Body of pancreas (tissue), 4 donors: Measurements from ENCODE around the gene EXOC2. TPM values are rescaled to one million over a fixed set of nuclear protein-coding genes. Genes with fewer than 3 reads are reported as not detected.

Experiments
- ATAC-seq: fragments of 150-250 bp; one replicate; pipeline ENCODE4 v1.9.1; 2016
- DNase-seq, 4 donors: peaks; one replicate each; pipeline ENCODE4 v3.0.0-alpha.2; 2019
- H3K27ac ChIP-seq, 4 donors: fragments of 200-600 bp; sonication (generic); 1 replicate in 3 of 4; 2 replicates in 1 of 4; pipeline versions ENCODE4 v1.5.1 to v1.6.1; 2016 to 2019; ENCODE audit warnings: mild to moderate bottlenecking in 1 of 4, mixed read lengths in 1 of 4, moderate library complexity in 1 of 4
- H3K27me3 ChIP-seq, 2 donors: fragments of 200-600 bp; sonication (generic); one replicate each; pipeline ENCODE4 v1.6.0; 2016; ENCODE audit warnings: mild to moderate bottlenecking in 1 of 2
- H3K36me3 ChIP-seq, 2 donors: fragments of 200-600 bp; sonication (generic); replicated peaks in 1 of 2; 2 replicates each; pipeline ENCODE4 v1.5.1; 2016; ENCODE audit warnings: low read depth in 2 of 2; ENCODE audit not compliant: insufficient read depth in 1 of 2
- H3K4me1 ChIP-seq: fragments of 200-600 bp; sonication (generic); one replicate; pipeline ENCODE4 v1.6.0; 2016
- H3K4me3 ChIP-seq, 2 donors: fragments of 200-600 bp; sonication (generic); 1 replicate in 1 of 2; 2 replicates in 1 of 2; pipeline ENCODE4 v1.5.1; 2016 to 2019
- H3K9me3 ChIP-seq, 3 donors: fragments of 200-600 bp; sonication (generic); 1 replicate in 2 of 3; 2 replicates in 1 of 3; pipeline ENCODE4 v1.5.1; 2016
- POLR2A ChIP-seq, 3 donors: fragments of 450-650 bp; IDR thresholded peaks; one replicate each; pipeline ENCODE4 v1.6.1; 2016; ENCODE audit warnings: antibody characterized with exemption in 3 of 3, mild to moderate bottlenecking in 2 of 3
- WGBS, 2 donors: methylation state at CpG; one replicate each; pipeline ENCODE4 v1.1.5; 2017; 5-methylcytosine and 5-hydroxymethylcytosine counted together
- intact Hi-C: fragments of 100-400 bp; cut with DNase I; formaldehyde crosslinking; loops from one replicate; pipeline ENCODE4 v1.15.1; 2023
- total RNA-seq, 2 donors: library from RNA; depleted of rRNA; stranded (reverse); fragments of >200 nt; gene quantifications; one replicate each; pipeline ENCODE4 v1.1.0, GENCODE V29; 2016
- TF ChIP-seq, protein P1 (sequence below), 7 experiments: fragments of 450-650 bp in 4 of 7; fragments of 200-600 bp in 3 of 7; sonication (generic) in 3 of 7; IDR thresholded peaks; one replicate each; pipeline ENCODE4 v1.5.1; 2016 to 2019; ENCODE audit warnings: antibody characterized with exemption in 7 of 7

Gene EXOC2
- total RNA-seq, 2 donors from 2014 or later = 10.5 to 10.6 TPM

DNA sequence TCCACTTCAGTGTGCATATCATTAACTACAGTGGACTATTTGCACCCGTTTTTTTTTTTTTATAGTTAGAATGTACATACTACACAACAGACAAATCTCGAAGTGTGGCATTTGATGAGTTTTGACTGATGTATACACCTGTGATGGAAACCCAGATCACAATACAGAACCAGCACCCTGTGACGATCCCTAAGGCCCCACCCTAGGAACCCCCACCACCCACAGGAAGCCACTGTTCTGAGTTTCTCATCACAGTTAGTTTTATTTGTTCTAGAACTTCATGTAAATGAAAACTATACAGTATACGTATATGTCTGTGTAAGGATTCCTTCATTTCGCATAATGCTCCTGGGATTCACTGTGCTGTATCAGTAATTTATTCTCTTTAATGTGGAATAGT, 198.5 kb downstream of the EXOC2 start:
- TF ChIP-seq, protein P1, sequence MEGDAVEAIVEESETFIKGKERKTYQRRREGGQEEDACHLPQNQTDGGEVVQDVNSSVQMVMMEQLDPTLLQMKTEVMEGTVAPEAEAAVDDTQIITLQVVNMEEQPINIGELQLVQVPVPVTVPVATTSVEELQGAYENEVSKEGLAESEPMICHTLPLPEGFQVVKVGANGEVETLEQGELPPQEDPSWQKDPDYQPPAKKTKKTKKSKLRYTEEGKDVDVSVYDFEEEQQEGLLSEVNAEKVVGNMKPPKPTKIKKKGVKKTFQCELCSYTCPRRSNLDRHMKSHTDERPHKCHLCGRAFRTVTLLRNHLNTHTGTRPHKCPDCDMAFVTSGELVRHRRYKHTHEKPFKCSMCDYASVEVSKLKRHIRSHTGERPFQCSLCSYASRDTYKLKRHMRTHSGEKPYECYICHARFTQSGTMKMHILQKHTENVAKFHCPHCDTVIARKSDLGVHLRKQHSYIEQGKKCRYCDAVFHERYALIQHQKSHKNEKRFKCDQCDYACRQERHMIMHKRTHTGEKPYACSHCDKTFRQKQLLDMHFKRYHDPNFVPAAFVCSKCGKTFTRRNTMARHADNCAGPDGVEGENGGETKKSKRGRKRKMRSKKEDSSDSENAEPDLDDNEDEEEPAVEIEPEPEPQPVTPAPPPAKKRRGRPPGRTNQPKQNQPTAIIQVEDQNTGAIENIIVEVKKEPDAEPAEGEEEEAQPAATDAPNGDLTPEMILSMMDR (IDR thresholded peaks at IDR 0.05) = no peak
- TF ChIP-seq POLR2A (IDR thresholded peaks at IDR 0.05) = no peak

DNA sequence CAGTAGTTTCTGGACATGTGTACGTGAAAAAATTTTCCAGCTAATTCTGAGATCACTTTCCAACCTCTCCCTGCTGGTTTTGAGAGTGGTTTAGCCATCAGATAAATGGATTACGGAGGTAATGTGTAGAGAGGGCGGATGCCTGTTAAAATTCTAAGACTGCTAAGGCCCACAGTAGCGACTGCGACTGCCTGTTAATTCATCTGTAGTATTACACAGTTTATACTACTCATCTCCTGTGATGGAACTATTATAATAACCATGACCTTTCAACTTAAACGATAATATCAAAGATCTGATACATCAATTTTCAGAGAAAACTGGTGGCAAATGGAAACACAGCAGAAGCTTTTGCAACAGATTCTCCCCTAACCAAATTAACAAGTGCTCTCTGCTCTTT, 199.1 kb downstream of the EXOC2 start:
- no peaks in the 10 kb centered on the region for H3K27me3 ChIP-seq
- H3K36me3 ChIP-seq = peaks cover 0 to 5% of the 10 kb centered on the region in 2 donors
- no peak for DNase-seq
- intact Hi-C loops = no loop called here
- WGBS, 2 donors = 82 to 83% methylated on average over 6 of the region's 6 CpGs
- H3K9me3 ChIP-seq = no peaks in the 10 kb centered on the region
- H3K27ac ChIP-seq = no peak overlapping the region
- ATAC-seq = no peak
- H3K4me3 ChIP-seq = no peak overlapping the region
- no peaks in the 10 kb centered on the region for H3K4me1 ChIP-seq
- no peak for TF ChIP-seq POLR2A (IDR thresholded peaks at IDR 0.05)
- TF ChIP-seq, protein P1 (IDR thresholded peaks at IDR 0.05) = no peak

More for the DNA sequence above, 198.5 kb downstream of the EXOC2 start:
- Histone ChIP-seq H3K9me3 (no peaks in the 10 kb centered on the region), H3K27me3 (no peaks in the 10 kb centered on the region), H3K27ac (no peak overlapping the region), H3K36me3 (peaks cover 0 to 5% of the 10 kb centered on the region in 2 donors), H3K4me3 (no peak overlapping the region), H3K4me1 (no peaks in the 10 kb centered on the region)
- ATAC-seq (no peak), DNase-seq (no peak)
- intact Hi-C loops = no loop called here
- 87 to 92% methylated on average over 5 of the region's 5 CpGs for WGBS, 2 donors

DNA sequence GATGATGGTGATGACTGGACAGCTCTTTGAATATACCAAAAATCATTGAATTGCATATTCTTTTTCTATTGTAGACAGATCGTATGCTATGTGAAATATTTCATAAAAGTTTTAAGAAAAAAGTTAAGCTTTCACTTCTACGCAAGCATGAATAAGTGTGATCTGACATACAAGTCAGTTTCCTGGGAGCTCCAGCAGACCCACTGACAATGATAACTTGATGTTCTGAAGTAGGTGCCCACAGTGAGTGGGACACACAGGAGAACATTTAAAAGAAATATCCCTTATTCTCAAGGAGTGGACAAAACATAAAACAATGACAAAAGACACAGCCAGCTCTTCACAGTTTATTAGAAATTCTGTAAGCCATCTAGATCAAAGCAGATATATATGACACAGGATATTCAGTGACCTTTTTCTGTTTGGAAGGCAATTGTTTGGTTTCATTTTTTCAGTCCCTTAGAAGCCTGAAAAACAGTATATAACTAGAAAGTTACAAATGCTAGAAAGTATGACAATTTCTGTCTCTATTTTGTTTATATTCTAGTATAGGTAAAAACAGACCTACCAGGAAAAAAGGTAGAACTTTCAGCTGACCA, 200.0 kb downstream of the EXOC2 start:
- Histone ChIP-seq H3K27me3 (no peaks in the 10 kb centered on the region), H3K27ac (no peak overlapping the region), H3K4me3 (no peak overlapping the region), H3K4me1 (no peaks in the 10 kb centered on the region), H3K9me3 (no peaks in the 10 kb centered on the region), H3K36me3 (peaks cover 0 to 5% of the 10 kb centered on the region in 2 donors)
- DNase-seq = no peak
- intact Hi-C loops = no loop called here
- ATAC-seq = no peak
- 92 to 98% methylated on average over 2 of the region's 2 CpGs for WGBS, 2 donors
- TF ChIP-seq, protein P1 (IDR thresholded peaks at IDR 0.05) = no peak
- TF ChIP-seq POLR2A (IDR thresholded peaks at IDR 0.05) = no peak

DNA sequence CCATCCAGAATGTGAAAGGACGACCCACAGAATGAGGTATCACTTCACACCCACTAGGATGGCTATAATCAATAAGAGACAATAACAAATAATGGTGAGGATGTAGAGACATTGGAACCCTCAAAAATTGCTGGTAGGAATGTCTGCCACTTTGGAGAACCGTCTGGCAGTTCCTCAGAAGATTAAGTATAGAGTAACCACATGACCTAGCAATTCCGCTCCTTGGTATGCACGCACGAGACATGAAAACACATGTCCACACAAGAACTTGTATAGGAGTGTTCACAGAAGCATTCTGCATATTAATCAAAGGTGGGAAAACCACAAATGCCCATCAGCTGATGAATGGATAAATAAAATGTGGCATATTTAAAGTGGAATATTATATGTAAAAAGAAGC, 200.8 kb downstream of the EXOC2 start:
- Histone ChIP-seq H3K36me3 (peaks cover 0 to 5% of the 10 kb centered on the region in 2 donors), H3K27me3 (no peaks in the 10 kb centered on the region), H3K27ac (no peak overlapping the region), H3K4me1 (no peaks in the 10 kb centered on the region), H3K4me3 (no peak overlapping the region), H3K9me3 (no peaks in the 10 kb centered on the region)
- TF ChIP-seq POLR2A (IDR thresholded peaks at IDR 0.05) = no peak
- TF ChIP-seq, protein P1 (IDR thresholded peaks at IDR 0.05) = no peak
- intact Hi-C loops = no loop called here
- DNase-seq (no peak), ATAC-seq (no peak)
- WGBS, 2 donors = 94 to 96% methylated on average over 5 of the region's 5 CpGs

DNA sequence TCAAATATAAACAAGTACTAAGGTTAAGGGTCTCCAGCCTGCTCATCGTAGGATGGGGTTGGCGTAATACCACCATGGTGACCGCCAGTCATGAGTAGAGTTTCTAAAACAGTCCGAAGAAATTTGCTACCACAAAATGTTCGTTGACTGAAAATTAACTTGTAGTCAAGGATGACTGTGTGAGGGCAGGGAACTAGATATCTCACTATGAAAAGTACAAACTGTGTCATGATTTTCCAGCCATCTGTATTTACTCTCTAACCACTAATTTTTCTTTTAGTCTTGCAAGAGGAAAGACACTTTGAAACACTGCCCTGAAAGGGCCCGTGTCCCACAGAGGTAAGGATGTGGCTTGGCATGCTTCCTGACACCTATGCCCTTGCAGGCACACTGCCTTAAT, 201.7 kb downstream of the EXOC2 start:
- intact Hi-C loops = no loop called here
- DNase-seq (no peak), ATAC-seq (no peak)
- Histone ChIP-seq H3K27ac (no peak overlapping the region), H3K9me3 (no peaks in the 10 kb centered on the region), H3K4me1 (no peaks in the 10 kb centered on the region), H3K27me3 (no peaks in the 10 kb centered on the region), H3K36me3 (peaks cover 0 to 3% of the 10 kb centered on the region in 2 donors), H3K4me3 (no peak overlapping the region)
- TF ChIP-seq POLR2A (IDR thresholded peaks at IDR 0.05) = no peak
- TF ChIP-seq, protein P1 (IDR thresholded peaks at IDR 0.05) = no peak
- WGBS, 2 donors = 81 to 84% methylated on average over 6 of the region's 6 CpGs
